Stomach (tissue), 9 donors: ENCODE measurements around the gene CXXC4. TPM values are rescaled to one million over a fixed set of nuclear protein-coding genes. Genes with fewer than 3 reads are reported as not detected.

ENCODE experiments used
- DNase-seq, 2 donors: peaks; one replicate each; pipeline versions ENCODE4 v3.0.0 to v3.0.0-alpha.2; 2013 to 2019
- H3K27ac ChIP-seq, 5 donors: fragments of 200-600 bp in 4 of 5; sonication (generic) in 4 of 5; one replicate each; pipeline ENCODE4 v1.5.1; 2013 to 2019; ENCODE audit warnings: mild to moderate bottlenecking in 1 of 5, moderate library complexity in 1 of 5
- H3K27me3 ChIP-seq, 3 donors: fragments of 200-600 bp; sonication (generic); one replicate each; pipeline ENCODE4 v1.5.1; 2017 to 2019; ENCODE audit warnings: mixed run types in 1 of 3
- H3K36me3 ChIP-seq, 4 donors: fragments of 200-600 bp; sonication (generic); 1 replicate in 3 of 4; 2 replicates in 1 of 4; pipeline ENCODE4 v1.5.1; 2016 to 2019
- H3K4me1 ChIP-seq, 4 donors: fragments of 200-600 bp; sonication (generic); one replicate each; pipeline ENCODE4 v1.5.1; 2016 to 2019
- H3K4me3 ChIP-seq, 4 donors: fragments of 200-600 bp; sonication (generic) in 3 of 4; one replicate each; pipeline ENCODE4 v1.5.1; 2016 to 2019; ENCODE audit warnings: mild to moderate bottlenecking in 1 of 4
- H3K9me3 ChIP-seq, 4 donors: fragments of 200-600 bp; sonication (generic); one replicate each; pipeline ENCODE4 v1.5.1; 2016 to 2019
- CTCF ChIP-seq, 7 experiments: fragments of 450-650 bp in 4 of 7; fragments of 200-600 bp in 3 of 7; sonication (generic) in 3 of 7; IDR thresholded peaks; one replicate each; pipeline ENCODE4 v1.5.1; 2016 to 2019; ENCODE audit warnings: antibody characterized with exemption in 7 of 7, control low read depth in 2 of 7, mild to moderate bottlenecking in 1 of 7
- EP300 ChIP-seq: sonication (generic); formaldehyde crosslinking; IDR thresholded peaks from one replicate; pipeline ENCODE4 v1.6.1; 2017; ENCODE audit warnings: antibody characterized with exemption
- POLR2A ChIP-seq, 4 donors: fragments of 450-650 bp; IDR thresholded peaks; one replicate each; pipeline ENCODE4 v1.6.1; 2016; ENCODE audit warnings: antibody characterized with exemption in 4 of 4, control low read depth in 2 of 4, mild to moderate bottlenecking in 1 of 4, moderate library complexity in 1 of 4
- POLR2AphosphoS5 ChIP-seq, 3 donors: sonication (generic); formaldehyde crosslinking; IDR thresholded peaks; one replicate each; pipeline ENCODE4 v1.6.1; 2016; ENCODE audit warnings: antibody characterized with exemption in 3 of 3
- WGBS, 5 donors: extraction: QIAGEN DNeasy Blood & Tissue Kit in 3 of 5; methylation state at CpG; one replicate each; pipeline versions ENCODE4 v1.1.5 to v1.1.7; 2013 to 2018; 5-methylcytosine and 5-hydroxymethylcytosine counted together
- intact Hi-C: fragments of 100-400 bp; cut with DNase I; formaldehyde crosslinking; loops from one replicate; pipeline ENCODE4 v1.15.1; 2023; ENCODE audit warnings: low total_unique reads
- polyA plus RNA-seq, 3 donors: library from polyadenylated mRNA; stranded (reverse); fragments of 200-250 nt; gene quantifications; one replicate each; pipeline ENCODE4 v1.2.3, GENCODE V29; 2013
- total RNA-seq, 5 donors: library from RNA; depleted of rRNA; stranded (reverse); fragments of >200 nt; gene quantifications; one replicate each; pipeline versions ENCODE4 v1.1.0 to v1.2.3, GENCODE V29; 2014 to 2016
- donor health status: healthy with polysubstance abuse.
- donor health status: Bipolar disorder and iron deficiency.
- donor health status: healthy.

CXXC4 gene
- total and polyA plus RNA-seq, 8 donors, result 0.10 to 18.5 (median 1.4) TPM; not detected in 2

- Histone ChIP-seq H3K27ac (peak overlapping the region in 3 of 5 donors; percentile 38 to 76 (median 43)), H3K9me3 (no peaks in the 10 kb centered on the region), H3K27me3 (peaks cover 0 to 30% (median 14%) of the 10 kb centered on the region in 3 donors), H3K4me1 (peaks cover 13 to 39% (median 31%) of the 10 kb centered on the region in 4 donors), H3K4me3 (peak overlapping the region; percentile 56 to 65 (median 62)), H3K36me3 (no peaks in the 10 kb centered on the region)
- intact Hi-C loops, result no loop called here
- 36 to 45% (median 40%) methylated on average over 7 of the region's 7 CpGs for WGBS, 5 donors
- peak in 1 of 2 donors; percentile 54 for DNase-seq
- TF ChIP-seq POLR2A (IDR thresholded peaks at IDR 0.05) (no peak), POLR2AphosphoS5 (IDR thresholded peaks at IDR 0.05) (no peak), EP300 (no peak), CTCF (IDR thresholded peaks at IDR 0.05) (no peak)
Observed at GRCh38 chr4:104490096-104490769, 4.5 kb downstream of the CXXC4 start.

- H3K27ac ChIP-seq, result no peak overlapping the region
- no peaks in the 10 kb centered on the region for H3K36me3 ChIP-seq
- H3K27me3 ChIP-seq, result peaks cover 0 to 25% (median 11%) of the 10 kb centered on the region in 3 donors
- intact Hi-C loops, result no loop called here
- TF ChIP-seq POLR2AphosphoS5 (IDR thresholded peaks at IDR 0.05) (no peak), POLR2A (IDR thresholded peaks at IDR 0.05) (no peak), CTCF (IDR thresholded peaks at IDR 0.05) (no peak), EP300 (no peak)
- no peak overlapping the region for H3K4me3 ChIP-seq
- DNase-seq, result no peak
- no peaks in the 10 kb centered on the region for H3K9me3 ChIP-seq
- peaks cover 13 to 35% (median 26%) of the 10 kb centered on the region in 4 donors for H3K4me1 ChIP-seq
Observed at GRCh38 chr4:104489731-104490095, 5.0 kb downstream of the CXXC4 start.

- peaks cover 13 to 22% (median 18%) of the 10 kb centered on the region in 4 donors for H3K4me1 ChIP-seq
- H3K4me3 ChIP-seq, result no peak overlapping the region
- no peak for DNase-seq
- H3K27me3 ChIP-seq, result peaks cover 0 to 22% (median 11%) of the 10 kb centered on the region in 3 donors
- no peaks in the 10 kb centered on the region for H3K9me3 ChIP-seq
- TF ChIP-seq POLR2A (IDR thresholded peaks at IDR 0.05) (no peak), EP300 (no peak), POLR2AphosphoS5 (IDR thresholded peaks at IDR 0.05) (no peak), CTCF (IDR thresholded peaks at IDR 0.05) (no peak)
- intact Hi-C loops, result no loop called here
- H3K27ac ChIP-seq, result no peak overlapping the region
- no peaks in the 10 kb centered on the region for H3K36me3 ChIP-seq
- 87 to 95% (median 90%) methylated on average over 1 of the region's 1 CpG for WGBS, 5 donors
Observed at GRCh38 chr4:104488151-104488550, 6.5 kb downstream of the CXXC4 start.

GRCh38 chr4:104486716-104487504 is 7.8 kb downstream of the CXXC4 start:
- H3K4me1 ChIP-seq, result peaks cover 8 to 14% (median 11%) of the 10 kb centered on the region in 4 donors
- H3K9me3 ChIP-seq, result no peaks in the 10 kb centered on the region
- peaks cover 0 to 15% (median 11%) of the 10 kb centered on the region in 3 donors for H3K27me3 ChIP-seq
- peak in 1 of 2 donors; percentile 58 for DNase-seq
- H3K4me3 ChIP-seq, result no peak overlapping the region
- H3K36me3 ChIP-seq, result no peaks in the 10 kb centered on the region
- 66 to 73% (median 68%) methylated on average over 2 of the region's 2 CpGs for WGBS, 5 donors
- H3K27ac ChIP-seq, result no peak overlapping the region
- TF ChIP-seq CTCF (IDR thresholded peaks at IDR 0.05) (no peak), POLR2AphosphoS5 (IDR thresholded peaks at IDR 0.05) (no peak), POLR2A (IDR thresholded peaks at IDR 0.05) (no peak), EP300 (no peak)
- intact Hi-C loops, result no loop called here
